CD4-positive, alpha-beta T cell treated with Interleukin-2 at 100 ng/mL for 4 hours (primary cell): ENCODE results near the gene WWOX.

Experiments used
- DNase-seq: peaks from one replicate; pipeline ENCODE4 v3.0.0-alpha.2; 2020; ENCODE audit warnings: low spot score

Gene WWOX

DNA sequence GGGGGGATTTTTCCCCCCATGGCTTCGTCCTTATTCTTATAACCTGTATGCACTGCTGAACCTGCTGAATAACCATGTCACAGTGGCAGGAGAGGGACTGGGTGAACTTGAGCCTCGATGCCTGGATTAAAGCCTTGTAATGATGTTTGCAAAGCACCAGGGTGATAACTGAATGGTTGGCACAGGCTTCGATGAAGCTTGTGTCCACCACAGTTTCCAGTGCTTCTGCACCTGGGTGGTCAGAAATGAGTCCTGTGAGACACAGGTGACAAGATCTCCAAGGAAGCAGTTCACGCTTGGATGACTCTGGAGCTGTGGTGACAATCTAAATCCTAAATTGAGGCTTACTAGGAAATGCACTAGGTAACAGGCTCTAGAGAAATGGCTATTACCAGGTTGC, 771.8 kb downstream of the WWOX start:
- DNase-seq, result no peak

- DNase-seq, result no peak
These were observed 777.2 kb downstream of the WWOX start for GRCh38 chr16:78876671-78877070.

DNA sequence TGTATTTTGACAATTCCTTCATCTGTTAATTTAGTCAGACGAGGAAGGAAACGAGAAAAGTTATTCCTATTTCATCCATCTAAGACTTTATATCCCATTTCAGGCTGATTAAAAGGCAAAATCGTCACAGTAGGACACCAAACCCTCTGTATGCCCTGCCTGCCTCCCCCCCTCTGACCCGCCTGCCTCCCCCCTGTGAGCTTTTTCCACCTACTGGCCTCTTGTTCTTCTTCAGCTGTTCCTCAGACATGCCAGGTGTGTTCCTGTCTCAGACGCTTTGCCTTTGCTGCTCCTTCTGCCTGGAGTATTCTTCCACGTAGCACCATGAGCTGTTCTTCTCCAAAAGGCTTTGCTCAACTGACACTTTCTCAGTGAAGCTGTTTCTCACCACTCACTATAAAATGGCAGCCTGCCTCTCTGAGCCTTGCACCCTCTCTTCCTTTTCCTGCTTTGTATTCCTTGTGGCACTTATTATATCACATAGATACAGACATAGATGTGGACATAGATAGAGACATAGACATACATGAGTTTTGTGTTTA, 777.7 kb downstream of the WWOX start:
- DNase-seq, result no peak

DNA sequence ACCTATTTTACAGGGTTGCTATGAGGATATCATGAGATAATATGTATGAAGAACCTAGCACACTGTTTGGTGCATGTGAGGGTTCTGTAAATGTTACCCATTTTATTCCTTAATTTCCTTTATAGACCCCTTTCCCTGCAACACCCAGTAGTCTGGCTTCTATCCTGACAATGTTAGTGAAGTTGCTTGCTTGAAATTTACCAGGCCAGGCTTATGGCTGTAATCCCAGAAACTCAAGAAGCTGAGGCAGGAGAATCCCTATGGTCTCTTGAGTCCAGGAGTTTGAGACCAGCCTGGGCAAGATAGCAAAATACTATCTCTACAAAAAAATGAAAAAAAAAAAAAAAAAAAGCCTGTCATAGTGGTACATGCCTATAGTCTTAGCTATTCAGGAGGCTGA, 779.1 kb downstream of the WWOX start:
- DNase-seq, result no peak

DNA sequence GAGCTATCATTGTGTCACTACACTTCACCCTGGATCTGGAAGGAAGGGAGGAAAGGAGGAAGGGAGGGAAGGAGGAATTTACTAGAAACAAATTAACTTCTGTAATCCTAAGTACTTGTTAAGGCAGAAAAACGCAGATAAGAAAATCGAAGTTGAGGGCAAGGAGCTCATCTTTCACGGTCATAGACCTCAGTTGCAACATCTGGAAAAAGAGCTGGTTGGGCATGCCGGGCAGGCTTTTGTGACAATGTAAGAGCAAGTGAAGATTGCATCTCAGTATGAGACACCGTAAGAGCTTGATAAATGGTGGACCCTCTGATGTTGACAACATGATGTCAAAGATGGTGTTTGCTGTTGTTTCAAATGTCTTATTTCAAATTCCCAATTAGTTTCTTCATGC, 779.6 kb downstream of the WWOX start:
- no peak for DNase-seq

DNA sequence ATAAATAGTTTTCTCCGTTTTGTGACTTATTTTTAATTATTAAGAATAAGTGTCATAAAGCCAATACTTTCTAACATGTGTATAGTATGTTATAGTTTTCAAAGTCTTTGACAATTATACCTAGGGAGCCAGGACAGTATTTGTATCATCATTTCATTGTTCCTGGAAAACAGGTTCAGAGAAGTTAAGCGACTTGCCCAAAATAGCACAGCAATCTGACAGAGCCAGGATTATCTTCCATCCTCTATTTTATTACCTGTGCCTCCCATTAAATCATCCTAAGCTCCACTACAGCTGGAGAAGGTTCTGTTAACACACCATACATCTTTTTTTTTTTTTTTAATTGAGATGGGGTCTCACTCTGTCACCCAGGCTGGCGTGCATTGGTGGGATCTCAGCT, 782.7 kb downstream of the WWOX start:
- DNase-seq, result no peak

GRCh38 chr16:78882751-78883150, 783.3 kb downstream of the WWOX start:
- no peak for DNase-seq

- DNase-seq, result no peak
These were observed 784.8 kb downstream of the WWOX start for GRCh38 chr16:78884204-78884603.

DNA sequence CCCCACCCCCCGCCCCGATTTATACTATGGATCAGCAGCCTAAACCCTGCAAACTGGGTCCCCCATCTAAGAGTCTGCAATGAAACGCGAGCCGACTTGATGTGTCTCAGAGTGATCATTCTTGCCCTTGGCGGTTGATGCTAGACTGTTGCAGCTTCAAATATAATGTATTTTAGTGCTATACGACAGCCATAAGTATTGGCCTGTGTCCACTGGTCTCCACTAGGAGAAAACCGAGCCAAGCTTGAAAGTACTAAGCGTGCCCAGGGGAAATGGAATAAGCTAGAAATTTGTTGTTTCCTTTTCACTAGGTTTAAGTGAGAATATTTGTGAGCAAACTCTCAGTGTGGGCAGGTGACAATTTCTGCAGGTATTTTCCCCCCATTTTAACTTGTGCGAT, 789.9 kb downstream of the WWOX start:
- no peak for DNase-seq

GRCh38 chr16:78890373-78890895, 791.0 kb downstream of the WWOX start:
- no peak for DNase-seq

GRCh38 chr16:78892951-78893733, 793.7 kb downstream of the WWOX start:
- DNase-seq, result peak; percentile 43

GRCh38 chr16:78894886-78895285, 795.4 kb downstream of the WWOX start:
- DNase-seq, result peak; percentile 69

- DNase-seq, result peak; percentile 47
These were observed 796.2 kb downstream of the WWOX start for GRCh38 chr16:78895681-78896080.

DNA sequence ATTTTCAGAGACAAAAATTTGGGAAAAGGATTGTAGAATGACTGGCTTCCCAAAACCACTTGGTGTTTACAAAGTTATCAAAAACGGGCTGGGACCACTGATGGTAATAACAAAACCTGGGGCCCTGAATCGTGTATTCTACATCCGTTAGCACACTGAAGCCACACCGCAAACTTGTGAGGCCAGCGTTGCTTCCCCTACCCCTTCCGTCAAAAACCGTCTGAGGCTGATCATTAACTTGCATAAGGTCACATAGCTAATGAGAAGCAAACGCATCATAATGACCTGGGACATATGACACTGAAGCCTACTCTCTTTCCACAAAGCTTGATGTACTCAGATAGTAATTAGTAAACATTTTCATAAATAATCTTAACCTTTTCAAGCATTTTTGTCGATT, 796.8 kb downstream of the WWOX start:
- DNase-seq, result peak; percentile 38

DNA sequence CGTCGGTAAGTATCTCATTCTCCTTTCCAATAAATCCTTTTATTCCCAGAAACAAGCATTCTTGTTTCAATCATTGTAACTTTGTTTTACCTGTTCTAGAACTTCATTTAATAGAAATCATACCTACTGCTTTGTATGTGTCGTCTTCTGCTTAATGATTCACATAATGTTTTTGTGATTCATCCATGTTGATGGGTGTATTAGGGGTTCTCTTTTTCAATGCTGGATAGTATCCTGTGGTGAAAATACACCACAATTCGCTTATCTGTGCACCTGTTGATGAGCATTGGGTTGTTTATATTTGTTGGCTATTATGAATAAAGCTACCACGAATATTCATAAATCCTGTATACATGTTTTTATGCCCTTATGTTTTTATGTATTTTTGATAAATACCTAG, 797.8 kb downstream of the WWOX start:
- peak; percentile 40 for DNase-seq

GRCh38 chr16:78900044-78900811, 800.8 kb downstream of the WWOX start:
- no peak for DNase-seq

DNA sequence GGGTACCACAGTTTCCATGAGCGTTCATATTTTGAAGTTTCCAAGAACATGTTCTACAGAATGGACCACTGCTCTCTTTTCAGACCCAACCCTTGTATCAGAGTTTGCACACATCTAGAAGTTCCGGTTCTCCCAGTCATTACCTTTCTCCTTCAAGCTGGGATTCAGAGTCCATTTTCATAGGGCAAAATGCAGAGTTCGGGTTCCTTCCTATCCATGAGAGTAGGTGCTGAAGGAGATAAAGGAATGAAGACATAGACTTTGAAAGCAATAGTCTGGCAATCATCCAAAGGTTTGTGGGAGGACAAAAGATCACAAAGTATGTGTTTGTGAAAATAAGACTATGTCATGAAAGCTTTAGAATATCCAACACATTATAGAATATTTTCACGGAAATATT, 801.5 kb downstream of the WWOX start:
- DNase-seq, result no peak

- no peak for DNase-seq
These were observed 802.9 kb downstream of the WWOX start for GRCh38 chr16:78902321-78902720.

- no peak for DNase-seq
These were observed 803.8 kb downstream of the WWOX start for GRCh38 chr16:78903237-78903636.

DNA sequence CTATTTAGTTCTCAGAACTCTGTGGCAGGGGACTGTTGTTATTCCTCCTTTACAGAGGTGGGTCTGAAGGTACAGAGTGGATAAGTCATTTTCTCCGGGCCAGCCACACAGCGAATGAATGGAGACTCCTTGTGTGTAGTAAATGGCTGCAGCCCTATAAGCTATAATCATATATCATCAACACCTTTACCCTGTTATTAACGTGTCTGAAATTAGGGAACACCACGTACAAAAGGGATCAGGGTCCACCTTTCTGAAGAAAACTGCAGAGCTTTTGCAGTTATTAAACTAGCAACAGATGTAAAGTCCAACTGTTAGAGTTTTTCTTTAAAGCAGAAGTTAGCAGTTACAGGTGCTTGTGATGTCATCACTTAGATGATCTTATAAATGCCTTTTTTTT, 804.4 kb downstream of the WWOX start:
- DNase-seq, result no peak

DNA sequence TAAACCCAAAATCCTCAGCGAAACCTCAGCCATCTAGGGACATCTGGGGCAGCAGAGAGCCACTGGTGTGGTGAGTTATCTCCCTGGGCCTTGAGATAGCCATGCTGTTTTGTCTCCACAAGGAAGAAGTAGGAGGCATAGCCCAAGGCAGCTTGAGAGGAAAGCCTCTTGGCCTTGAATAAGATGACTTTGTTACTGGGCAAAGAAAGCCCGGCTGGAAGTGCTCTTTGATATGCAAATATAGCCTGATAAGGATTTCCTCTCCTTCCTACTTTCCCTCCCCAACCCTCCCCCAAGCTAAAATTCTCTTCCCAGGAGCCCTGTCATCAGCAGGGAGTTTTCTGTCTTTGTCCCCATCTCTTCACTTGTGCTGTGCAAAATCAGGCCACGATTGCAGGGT, 806.7 kb downstream of the WWOX start:
- DNase-seq, result no peak

- DNase-seq, result no peak
These were observed 809.8 kb downstream of the WWOX start for GRCh38 chr16:78909226-78909625.

DNA sequence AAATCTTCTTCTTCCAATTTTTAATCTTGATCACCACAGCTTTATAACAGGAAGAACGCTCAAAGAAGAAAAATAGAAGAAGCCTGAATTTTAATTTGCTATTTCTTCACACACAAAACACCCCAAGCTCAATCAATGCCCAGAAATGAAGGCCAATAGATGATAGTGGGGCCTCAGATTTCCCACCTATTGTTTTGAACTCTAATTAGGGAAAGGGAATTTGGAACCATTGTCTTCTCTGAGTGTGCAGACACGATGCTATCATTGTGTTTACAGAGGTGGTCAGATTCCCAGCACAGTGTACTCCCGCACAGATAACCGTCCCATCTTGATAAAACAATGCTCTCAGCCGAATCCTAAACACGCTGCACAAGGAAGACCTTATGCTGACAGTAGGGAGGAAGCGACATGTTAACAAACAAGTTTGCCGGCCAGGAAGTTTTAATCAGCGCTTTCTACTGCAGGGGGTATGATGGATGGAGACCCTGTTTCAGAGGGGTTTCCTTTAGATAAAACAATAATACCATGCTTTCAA, 816.4 kb downstream of the WWOX start:
- DNase-seq, result no peak
